Upper lobe of right lung (tissue), 1 donor: ENCODE measurements around the gene PILRB. TPM values are rescaled to one million over a fixed set of nuclear protein-coding genes. Genes with fewer than 3 reads are reported as not detected.
"Not testable (repeated sequence)": the region's sequence is repeated elsewhere in the genome, so short reads cannot be mapped to it uniquely, and the experiment has no call there.

ENCODE experiments used
- ATAC-seq: fragments of 200-7000 bp; cut with Tn5 transposase; one replicate; pipeline ENCODE4 v1.9.1; 2020; ENCODE audit warnings: mild to moderate bottlenecking, moderate library complexity
- DNase-seq: peaks from one replicate; pipeline ENCODE4 v3.0.0-alpha.2; 2020
- H3K27ac ChIP-seq: fragments of 200-600 bp; one replicate; pipeline ENCODE4 v1.8.0; 2022
- H3K27me3 ChIP-seq: fragments of 200-600 bp; one replicate; pipeline ENCODE4 v1.8.0; 2022; ENCODE audit warnings: mild to moderate bottlenecking
- H3K36me3 ChIP-seq: fragments of 200-600 bp; one replicate; pipeline ENCODE4 v1.8.0; 2022
- H3K4me1 ChIP-seq: fragments of 200-600 bp; one replicate; pipeline ENCODE4 v1.8.0; 2022
- H3K4me3 ChIP-seq: fragments of 200-600 bp; one replicate; pipeline ENCODE4 v1.8.0; 2022; ENCODE audit warnings: mild to moderate bottlenecking
- H3K9me3 ChIP-seq: fragments of 200-600 bp; one replicate; pipeline ENCODE4 v1.8.0; 2022
- intact Hi-C: fragments of 100-400 bp; cut with DNase I; formaldehyde crosslinking; loops from one replicate; pipeline ENCODE4 v1.11.0; 2022
- long read RNA-seq: library from polyadenylated mRNA; unstranded; transcript quantifications from one replicate; pipeline ENCODE4 v2.0.0, GENCODE V29; 2021
- total RNA-seq: library from RNA; stranded (reverse); fragmentation: NEBNext Ultra II Directional; extraction: Animal tissue kit (Norgen Biotek cat#: 25700); gene quantifications from one replicate; pipeline ENCODE4 v1.2.1, GENCODE V29; 2021
- TF ChIP-seq, protein P1 (sequence below): fragments of 200-600 bp; IDR thresholded peaks from one replicate; pipeline ENCODE4 v1.8.0; 2022; ENCODE audit warnings: antibody characterized with exemption
- donor health status: DM: no; HTN: yes; CAD: no; lungs with severe emphysema.

PILRB gene
- total RNA-seq, result 38.1 TPM
- long read RNA-seq, partial matches to known transcripts, result 0 of 7 reads
- long read RNA-seq, other reads (novel, unspliced or antisense), result 7 of 7 reads

DNA sequence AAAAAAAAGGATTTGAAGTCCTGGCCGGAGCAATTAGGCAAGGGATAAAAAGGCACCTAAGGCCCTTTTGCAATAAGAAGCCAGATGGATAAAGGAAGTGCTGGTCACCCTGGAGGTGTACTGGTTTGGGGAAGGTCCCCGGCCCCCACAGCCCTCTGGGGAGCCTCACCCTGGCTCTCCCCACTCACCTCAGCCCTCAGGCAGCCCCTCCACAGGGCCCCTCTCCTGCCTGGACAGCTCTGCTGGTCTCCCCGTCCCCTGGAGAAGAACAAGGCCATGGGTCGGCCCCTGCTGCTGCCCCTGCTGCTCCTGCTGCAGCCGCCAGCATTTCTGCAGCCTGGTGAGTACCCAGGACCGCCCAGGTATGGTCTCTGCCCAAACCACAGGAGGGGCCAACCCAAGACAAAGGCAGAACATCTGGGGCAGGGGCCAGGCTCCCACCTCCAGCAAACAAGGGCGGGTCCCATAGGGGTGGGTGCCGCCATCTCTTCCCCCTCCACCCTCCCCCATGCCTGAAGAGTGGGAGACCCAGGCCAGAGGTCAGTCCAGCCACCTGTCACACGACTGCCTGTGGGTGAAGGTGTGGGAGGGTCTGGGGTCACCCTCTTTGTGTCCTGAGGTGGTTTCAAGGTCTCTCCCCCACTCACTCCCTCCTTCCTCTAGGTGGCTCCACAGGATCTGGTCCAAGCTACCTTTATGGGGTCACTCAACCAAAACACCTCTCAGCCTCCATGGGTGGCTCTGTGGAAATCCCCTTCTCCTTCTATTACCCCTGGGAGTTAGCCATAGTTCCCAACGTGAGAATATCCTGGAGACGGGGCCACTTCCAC is at the start of gene PILRB:
Gene PILRB (plus strand): TSS at position 91 of the 830 bp plus-strand sequence. CDS start 186 bp downstream, at position 277.
- H3K27me3 ChIP-seq, result no peaks in the 10 kb centered on the region
- intact Hi-C loops, result no loop called here
- H3K4me1 ChIP-seq, result no peaks in the 10 kb centered on the region
- no peaks in the 10 kb centered on the region for H3K9me3 ChIP-seq
- peak; percentile 30 for ATAC-seq
- TF ChIP-seq, protein P1, sequence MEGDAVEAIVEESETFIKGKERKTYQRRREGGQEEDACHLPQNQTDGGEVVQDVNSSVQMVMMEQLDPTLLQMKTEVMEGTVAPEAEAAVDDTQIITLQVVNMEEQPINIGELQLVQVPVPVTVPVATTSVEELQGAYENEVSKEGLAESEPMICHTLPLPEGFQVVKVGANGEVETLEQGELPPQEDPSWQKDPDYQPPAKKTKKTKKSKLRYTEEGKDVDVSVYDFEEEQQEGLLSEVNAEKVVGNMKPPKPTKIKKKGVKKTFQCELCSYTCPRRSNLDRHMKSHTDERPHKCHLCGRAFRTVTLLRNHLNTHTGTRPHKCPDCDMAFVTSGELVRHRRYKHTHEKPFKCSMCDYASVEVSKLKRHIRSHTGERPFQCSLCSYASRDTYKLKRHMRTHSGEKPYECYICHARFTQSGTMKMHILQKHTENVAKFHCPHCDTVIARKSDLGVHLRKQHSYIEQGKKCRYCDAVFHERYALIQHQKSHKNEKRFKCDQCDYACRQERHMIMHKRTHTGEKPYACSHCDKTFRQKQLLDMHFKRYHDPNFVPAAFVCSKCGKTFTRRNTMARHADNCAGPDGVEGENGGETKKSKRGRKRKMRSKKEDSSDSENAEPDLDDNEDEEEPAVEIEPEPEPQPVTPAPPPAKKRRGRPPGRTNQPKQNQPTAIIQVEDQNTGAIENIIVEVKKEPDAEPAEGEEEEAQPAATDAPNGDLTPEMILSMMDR, result no peak
- no peak within 1 kb of the TSS for H3K27ac ChIP-seq
- no peak within 1 kb of the TSS for H3K4me3 ChIP-seq
- H3K36me3 ChIP-seq, result peaks cover 96% of the 10 kb centered on the region
- no peak for DNase-seq

DNA sequence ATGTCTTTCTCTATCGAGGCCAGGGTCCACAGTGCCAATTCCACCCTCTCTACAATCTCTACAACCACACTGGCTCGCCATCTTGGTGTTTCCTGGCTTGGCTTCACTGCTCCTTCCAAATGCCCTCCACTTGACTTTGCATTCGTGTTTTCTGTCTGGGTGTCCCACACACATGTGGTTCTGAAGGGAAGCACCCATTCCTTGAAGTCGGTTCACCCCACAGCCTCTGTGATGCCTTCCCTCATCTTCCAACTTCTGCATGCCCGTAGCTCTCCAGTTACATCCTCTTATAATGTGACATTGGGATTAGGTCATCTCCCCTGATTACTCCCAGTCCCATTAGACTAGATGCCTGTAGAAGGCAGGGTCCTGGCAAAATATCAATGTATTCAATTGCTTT is 39.6 kb upstream of the PILRB start:
- intact Hi-C loops, H3K9me3 ChIP-seq, H3K4me3 ChIP-seq, H3K27me3 ChIP-seq, H3K36me3 ChIP-seq, DNase-seq, ATAC-seq, H3K27ac ChIP-seq, H3K4me1 ChIP-seq: not testable (repeated sequence)

DNA sequence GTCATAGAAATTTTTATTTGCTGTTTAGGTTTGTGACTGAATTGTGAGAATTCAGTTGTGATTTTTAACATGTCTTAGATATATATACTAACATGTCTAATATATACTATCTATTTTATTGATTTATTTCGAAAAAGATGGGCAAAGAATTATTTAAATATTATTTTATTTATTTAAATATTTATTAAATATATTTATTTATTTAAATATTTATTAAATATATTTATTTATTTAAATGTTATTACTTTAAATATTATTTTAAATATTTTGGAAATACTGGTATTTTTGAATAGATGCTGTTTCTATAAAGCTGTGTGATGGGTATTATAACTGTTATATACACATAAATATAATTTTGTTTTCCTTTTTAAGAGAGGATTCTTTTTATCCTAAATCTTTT is 36.3 kb upstream of the PILRB start:
- H3K27ac ChIP-seq, ATAC-seq, DNase-seq, H3K27me3 ChIP-seq, intact Hi-C loops, H3K4me1 ChIP-seq, H3K4me3 ChIP-seq, H3K36me3 ChIP-seq, H3K9me3 ChIP-seq: not testable (repeated sequence)

DNA sequence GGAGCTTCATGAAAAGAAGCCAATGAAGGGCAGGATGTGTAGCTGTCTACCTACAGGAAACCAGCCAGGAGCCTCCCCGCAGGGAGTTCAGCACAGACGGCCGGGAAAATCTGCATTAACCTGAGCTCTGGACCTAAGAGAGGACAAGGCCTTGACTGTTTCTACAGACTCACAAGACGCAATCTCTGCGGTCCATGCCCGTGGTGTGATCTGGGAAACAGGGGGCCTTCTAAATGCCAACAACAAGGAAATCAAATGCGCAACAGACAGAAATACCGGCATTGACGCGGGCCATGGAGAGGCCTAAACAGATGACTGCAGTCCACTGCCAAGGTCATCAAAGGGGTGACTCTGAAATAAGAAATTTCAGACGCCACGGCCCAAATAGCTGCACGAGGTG is 33.7 kb upstream of the PILRB start:
- H3K4me3 ChIP-seq, DNase-seq, H3K4me1 ChIP-seq, H3K9me3 ChIP-seq, H3K27ac ChIP-seq, intact Hi-C loops, ATAC-seq, H3K27me3 ChIP-seq: not testable (repeated sequence)
- H3K36me3 ChIP-seq, result peaks cover 19% of the 10 kb centered on the region

DNA sequence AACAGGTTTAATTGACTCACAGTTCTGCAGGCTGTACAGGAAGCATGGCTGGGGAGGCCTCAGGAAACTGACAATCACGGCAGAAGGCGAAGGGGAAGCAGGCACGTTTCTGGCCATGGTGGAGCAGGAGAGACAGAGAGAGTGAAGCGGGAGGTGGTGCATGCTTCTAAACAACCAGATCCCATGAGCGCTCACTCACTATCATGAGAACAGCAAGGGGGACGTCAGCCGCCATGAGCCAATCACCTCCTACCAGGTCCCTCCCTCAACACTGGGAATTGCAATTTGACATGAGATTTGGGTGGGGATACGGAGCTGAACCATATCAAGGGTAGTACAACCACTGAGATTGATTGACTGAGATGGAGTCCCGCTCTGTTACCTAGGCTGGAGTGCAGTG is 32.2 kb upstream of the PILRB start:
- H3K4me1 ChIP-seq, intact Hi-C loops, H3K4me3 ChIP-seq, H3K9me3 ChIP-seq, DNase-seq, H3K27ac ChIP-seq, H3K27me3 ChIP-seq, ATAC-seq: not testable (repeated sequence)
- peaks cover 22% of the 10 kb centered on the region for H3K36me3 ChIP-seq

DNA sequence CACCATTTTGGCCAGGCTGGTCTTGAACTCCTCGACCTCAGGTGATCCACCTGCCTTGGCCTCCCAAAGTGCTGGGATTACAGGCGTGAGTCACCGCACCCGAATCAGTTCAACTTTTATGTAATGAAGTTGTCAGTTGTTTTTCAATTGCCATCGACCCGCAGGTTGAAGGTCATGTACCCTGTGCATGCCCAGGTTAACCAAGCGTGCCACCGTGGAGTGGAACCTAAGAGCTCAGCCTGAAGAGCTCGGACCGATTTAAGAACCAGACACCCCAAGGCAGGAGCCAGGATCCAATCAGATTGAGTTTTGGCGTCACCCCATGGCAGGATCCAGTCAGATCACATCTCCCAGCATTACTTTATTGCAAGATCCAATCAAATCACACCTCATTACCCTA is 31.0 kb upstream of the PILRB start:
- H3K4me3 ChIP-seq, DNase-seq, H3K9me3 ChIP-seq: not testable (repeated sequence)

DNA sequence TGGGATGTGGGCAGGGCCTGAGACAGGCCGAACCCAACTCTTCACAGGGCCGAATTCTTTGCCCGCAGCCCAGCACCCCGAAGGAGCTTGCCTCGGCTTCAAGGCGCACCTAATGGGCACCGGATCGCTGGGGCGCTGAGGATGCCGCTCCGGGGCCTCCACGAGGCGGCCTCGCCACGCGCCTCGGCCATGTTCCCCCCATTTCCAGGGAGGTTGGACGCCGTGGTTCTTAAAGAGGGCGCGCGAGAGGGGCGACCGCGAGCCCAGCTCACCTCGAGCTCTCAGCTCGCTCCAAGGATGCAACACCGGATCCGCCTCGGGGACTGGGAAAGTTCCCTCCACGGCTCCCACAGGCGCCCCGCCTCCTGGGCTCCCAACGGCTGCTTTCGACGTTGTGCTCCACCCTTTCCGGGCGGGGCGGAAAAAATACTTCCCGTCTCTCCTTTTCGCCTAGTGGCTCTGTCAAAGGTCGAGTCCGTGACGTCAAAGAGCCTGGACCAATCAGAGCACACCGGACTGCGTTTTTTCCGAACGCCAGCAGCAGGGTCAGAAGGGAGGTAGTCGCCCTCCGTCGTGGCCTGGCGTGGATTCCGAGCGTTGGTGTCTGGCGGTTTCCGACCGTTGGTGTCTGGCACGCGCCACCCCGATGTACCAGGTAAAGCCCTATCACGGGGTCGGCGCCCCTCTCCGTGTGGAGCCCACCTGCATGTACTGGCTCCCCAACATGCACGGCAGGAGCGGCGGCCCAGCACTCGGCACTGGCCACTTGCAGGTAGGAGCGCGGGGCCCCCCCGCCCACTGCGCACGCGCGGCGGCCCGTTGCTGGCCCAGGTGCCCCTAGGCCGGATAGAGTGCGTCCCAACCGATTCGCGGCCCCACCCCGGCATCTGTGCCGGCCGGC is 22.1 kb upstream of the PILRB start:
- peaks cover 19% of the 10 kb centered on the region for H3K36me3 ChIP-seq
- intact Hi-C loops, H3K27me3 ChIP-seq, H3K9me3 ChIP-seq: not testable (repeated sequence)
- peak overlapping the region; percentile 83 for H3K4me3 ChIP-seq
- H3K4me1 ChIP-seq, result peaks cover 11% of the 10 kb centered on the region
- ATAC-seq (peak; percentile 99), DNase-seq (peak; percentile 96)
- H3K27ac ChIP-seq, result peak overlapping the region; percentile 96

More for the DNA sequence above, 31.0 kb upstream of the PILRB start:
- H3K4me1 ChIP-seq, intact Hi-C loops, ATAC-seq, H3K27me3 ChIP-seq, H3K27ac ChIP-seq: not testable (repeated sequence)
- peaks cover 22% of the 10 kb centered on the region for H3K36me3 ChIP-seq

DNA sequence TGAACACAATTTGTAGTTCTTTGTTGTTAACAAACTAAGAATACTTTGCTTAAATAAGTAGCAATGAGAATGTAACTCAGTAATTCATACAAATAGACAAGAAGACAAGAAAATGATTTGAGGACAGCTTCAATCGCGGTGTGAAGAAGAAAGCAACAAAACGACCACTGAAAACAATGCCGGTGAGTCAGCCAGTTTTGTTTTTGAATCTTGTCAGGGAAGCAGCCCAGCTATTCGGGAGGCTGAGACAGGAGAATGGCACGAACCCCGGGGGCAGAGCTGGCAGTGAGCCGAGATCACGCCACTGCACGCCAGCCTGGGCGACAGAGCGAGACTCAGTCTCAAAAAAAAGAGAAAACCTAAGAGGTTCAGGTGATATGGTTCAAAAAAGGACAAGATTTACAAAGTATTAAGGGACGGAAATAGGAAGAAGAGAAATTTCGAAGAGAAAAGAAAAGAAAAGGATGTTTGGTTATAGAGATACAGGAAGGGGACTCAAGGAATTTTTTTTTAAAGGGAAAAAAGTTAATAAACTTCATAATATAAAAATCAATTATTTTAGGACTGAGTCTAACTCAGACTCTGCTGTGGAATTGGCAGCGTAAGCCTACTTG is 19.7 kb upstream of the PILRB start:
- peaks cover 28% of the 10 kb centered on the region for H3K36me3 ChIP-seq
- ATAC-seq, H3K4me3 ChIP-seq, DNase-seq, H3K27ac ChIP-seq, H3K27me3 ChIP-seq, intact Hi-C loops, H3K9me3 ChIP-seq: not testable (repeated sequence)
- H3K4me1 ChIP-seq, result peaks cover 11% of the 10 kb centered on the region

DNA sequence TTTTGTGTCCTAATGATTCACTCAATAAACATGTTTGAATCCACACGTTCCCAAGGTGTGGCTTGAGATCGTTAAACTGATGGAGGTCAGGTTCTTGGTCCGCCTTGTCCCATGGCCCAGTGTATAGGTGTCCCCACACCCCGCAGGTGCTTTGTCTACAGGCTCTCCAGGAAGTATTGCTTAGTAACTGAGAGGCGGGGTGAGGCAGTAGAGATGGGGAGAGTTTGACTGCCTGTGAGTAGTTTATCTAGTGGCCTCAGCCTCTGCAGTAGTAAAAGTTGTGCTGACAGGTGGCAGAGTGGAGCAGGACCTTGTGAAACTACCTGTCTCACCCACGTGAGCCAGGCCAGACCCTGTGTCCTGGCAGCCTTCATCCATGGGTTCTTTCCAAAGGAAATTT is 16.6 kb upstream of the PILRB start:
- ATAC-seq, H3K27me3 ChIP-seq, DNase-seq, intact Hi-C loops, H3K9me3 ChIP-seq, H3K4me3 ChIP-seq, H3K27ac ChIP-seq: not testable (repeated sequence)
- peaks cover 11% of the 10 kb centered on the region for H3K4me1 ChIP-seq
- peaks cover 47% of the 10 kb centered on the region for H3K36me3 ChIP-seq
